Gastroesophageal sphincter (tissue), 3 donors: ENCODE results near the gene MPZ.

Experiments used
- CTCF ChIP-seq, 4 experiments: fragments of 200-600 bp in 2 of 4; fragments of 450-650 bp in 2 of 4; sonication (generic) in 1 of 4; IDR thresholded peaks; one replicate each; pipeline ENCODE4 v1.5.1; 2017 to 2019; ENCODE audit warnings: antibody characterized with exemption in 4 of 4, mild to moderate bottlenecking in 2 of 4, moderate library complexity in 2 of 4
- POLR2A ChIP-seq, 2 donors: fragments of 450-650 bp; IDR thresholded peaks; one replicate each; pipeline ENCODE4 v1.6.1; 2017; ENCODE audit warnings: antibody characterized with exemption in 2 of 2, mild to moderate bottlenecking in 2 of 2, moderate library complexity in 1 of 2
- POLR2AphosphoS5 ChIP-seq: sonication (generic); formaldehyde crosslinking; IDR thresholded peaks from one replicate; pipeline ENCODE4 v1.6.1; 2017; ENCODE audit warnings: antibody characterized with exemption

- TF ChIP-seq CTCF (IDR thresholded peaks at IDR 0.05) (peak in 1 of 4 experiments; percentile 44), POLR2A (IDR thresholded peaks at IDR 0.05) (peak in 1 of 2 donors; percentile 27), POLR2AphosphoS5 (peak; percentile 45)
Observed at GRCh38 chr1:161305867-161306519, 3.8 kb downstream of the MPZ start.
